SK-N-SH treated with all-trans-retinoic acid at 6 μM for 48 hours (cell line): ENCODE measurements around the gene SELENOF.

Experiments used
- CREB5 ChIP-seq: fragments of 250-450 bp; sonication (Bioruptor Pico); IDR thresholded peaks from 2 replicates; pipeline ENCODE4 v1.5.1; 2020; ENCODE audit warnings: low read depth, mild to moderate bottlenecking, moderate library complexity
- CSRNP3 ChIP-seq: fragments of 250-450 bp; sonication (Bioruptor Pico); IDR thresholded peaks from 2 replicates; pipeline ENCODE4 v1.5.1; 2021; ENCODE audit warnings: mild to moderate bottlenecking, moderate library complexity
- POU6F1 ChIP-seq: fragments of 250-450 bp; sonication (Bioruptor Pico); IDR thresholded peaks from 2 replicates; pipeline ENCODE4 v1.8.0; 2021; ENCODE audit warnings: low read depth, mild to moderate bottlenecking, moderate library complexity, borderline replicate concordance
- PPARA ChIP-seq: fragments of 250-450 bp; sonication (Bioruptor Pico); IDR thresholded peaks from 2 replicates; pipeline ENCODE4 v1.5.0; 2020; ENCODE audit warnings: mild to moderate bottlenecking, borderline replicate concordance
- ZFP3 ChIP-seq: fragments of 250-450 bp; sonication (Bioruptor Pico); IDR thresholded peaks from 2 replicates; pipeline ENCODE4 v1.5.0; 2020; ENCODE audit warnings: mild to moderate bottlenecking, moderate library complexity
- ZFP30 ChIP-seq: fragments of 450-650 bp; formaldehyde crosslinking; IDR thresholded peaks from 2 replicates; pipeline ENCODE4 v1.5.0; 2022; ENCODE audit warnings: mild to moderate bottlenecking, moderate library complexity
- TF ChIP-seq, protein P1 (sequence below): fragments of 250-450 bp; sonication (Bioruptor Pico); IDR thresholded peaks from 2 replicates; pipeline ENCODE4 v1.8.0; 2020; ENCODE audit warnings: mild to moderate bottlenecking, moderate library complexity, borderline replicate concordance

DNA sequence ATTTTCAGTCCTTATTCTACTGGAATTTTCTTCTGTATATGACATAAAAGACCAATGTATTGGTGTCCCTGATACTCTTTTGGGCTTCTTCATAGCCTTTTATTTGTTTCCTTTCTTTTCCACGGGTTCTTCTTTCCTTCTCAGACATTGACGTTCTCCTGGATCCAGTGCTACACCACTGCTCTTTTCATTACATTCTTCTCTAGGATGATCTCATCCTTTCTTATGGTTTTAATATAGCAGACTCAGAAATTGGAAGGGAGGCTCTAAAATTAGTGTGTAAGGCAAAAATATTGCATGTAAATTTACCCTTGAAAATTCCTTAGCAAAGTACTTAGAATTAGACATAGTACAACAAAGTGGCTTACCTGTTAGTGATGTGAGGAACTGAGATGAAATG, 65.3 kb downstream of the SELENOF start:
- TF ChIP-seq PPARA (CRISPR knock-in tag) (no peak), CSRNP3 (CRISPR knock-in tag) (no peak), POU6F1 (CRISPR knock-in tag) (no peak), ZFP30 (CRISPR knock-in tag) (no peak), CREB5 (no peak), ZFP3 (CRISPR knock-in tag) (no peak)
- TF ChIP-seq, protein P1, sequence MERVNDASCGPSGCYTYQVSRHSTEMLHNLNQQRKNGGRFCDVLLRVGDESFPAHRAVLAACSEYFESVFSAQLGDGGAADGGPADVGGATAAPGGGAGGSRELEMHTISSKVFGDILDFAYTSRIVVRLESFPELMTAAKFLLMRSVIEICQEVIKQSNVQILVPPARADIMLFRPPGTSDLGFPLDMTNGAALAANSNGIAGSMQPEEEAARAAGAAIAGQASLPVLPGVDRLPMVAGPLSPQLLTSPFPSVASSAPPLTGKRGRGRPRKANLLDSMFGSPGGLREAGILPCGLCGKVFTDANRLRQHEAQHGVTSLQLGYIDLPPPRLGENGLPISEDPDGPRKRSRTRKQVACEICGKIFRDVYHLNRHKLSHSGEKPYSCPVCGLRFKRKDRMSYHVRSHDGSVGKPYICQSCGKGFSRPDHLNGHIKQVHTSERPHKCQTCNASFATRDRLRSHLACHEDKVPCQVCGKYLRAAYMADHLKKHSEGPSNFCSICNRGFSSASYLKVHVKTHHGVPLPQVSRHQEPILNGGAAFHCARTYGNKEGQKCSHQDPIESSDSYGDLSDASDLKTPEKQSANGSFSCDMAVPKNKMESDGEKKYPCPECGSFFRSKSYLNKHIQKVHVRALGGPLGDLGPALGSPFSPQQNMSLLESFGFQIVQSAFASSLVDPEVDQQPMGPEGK (CRISPR knock-in tag), result no peak
